Fibroblast of skin of left quadriceps (primary cell): ENCODE measurements around the gene KMT2B.
"Not testable (repeated sequence)": the region's sequence is repeated elsewhere in the genome, so short reads cannot be mapped to it uniquely, and the experiment has no call there.

Source experiments
- DNase-seq, 2 experiments: peaks; one replicate each; pipeline ENCODE4 v3.0.0-alpha.2; 2013; ENCODE audit warnings: low read depth in 2 of 2

KMT2B gene, protein sequence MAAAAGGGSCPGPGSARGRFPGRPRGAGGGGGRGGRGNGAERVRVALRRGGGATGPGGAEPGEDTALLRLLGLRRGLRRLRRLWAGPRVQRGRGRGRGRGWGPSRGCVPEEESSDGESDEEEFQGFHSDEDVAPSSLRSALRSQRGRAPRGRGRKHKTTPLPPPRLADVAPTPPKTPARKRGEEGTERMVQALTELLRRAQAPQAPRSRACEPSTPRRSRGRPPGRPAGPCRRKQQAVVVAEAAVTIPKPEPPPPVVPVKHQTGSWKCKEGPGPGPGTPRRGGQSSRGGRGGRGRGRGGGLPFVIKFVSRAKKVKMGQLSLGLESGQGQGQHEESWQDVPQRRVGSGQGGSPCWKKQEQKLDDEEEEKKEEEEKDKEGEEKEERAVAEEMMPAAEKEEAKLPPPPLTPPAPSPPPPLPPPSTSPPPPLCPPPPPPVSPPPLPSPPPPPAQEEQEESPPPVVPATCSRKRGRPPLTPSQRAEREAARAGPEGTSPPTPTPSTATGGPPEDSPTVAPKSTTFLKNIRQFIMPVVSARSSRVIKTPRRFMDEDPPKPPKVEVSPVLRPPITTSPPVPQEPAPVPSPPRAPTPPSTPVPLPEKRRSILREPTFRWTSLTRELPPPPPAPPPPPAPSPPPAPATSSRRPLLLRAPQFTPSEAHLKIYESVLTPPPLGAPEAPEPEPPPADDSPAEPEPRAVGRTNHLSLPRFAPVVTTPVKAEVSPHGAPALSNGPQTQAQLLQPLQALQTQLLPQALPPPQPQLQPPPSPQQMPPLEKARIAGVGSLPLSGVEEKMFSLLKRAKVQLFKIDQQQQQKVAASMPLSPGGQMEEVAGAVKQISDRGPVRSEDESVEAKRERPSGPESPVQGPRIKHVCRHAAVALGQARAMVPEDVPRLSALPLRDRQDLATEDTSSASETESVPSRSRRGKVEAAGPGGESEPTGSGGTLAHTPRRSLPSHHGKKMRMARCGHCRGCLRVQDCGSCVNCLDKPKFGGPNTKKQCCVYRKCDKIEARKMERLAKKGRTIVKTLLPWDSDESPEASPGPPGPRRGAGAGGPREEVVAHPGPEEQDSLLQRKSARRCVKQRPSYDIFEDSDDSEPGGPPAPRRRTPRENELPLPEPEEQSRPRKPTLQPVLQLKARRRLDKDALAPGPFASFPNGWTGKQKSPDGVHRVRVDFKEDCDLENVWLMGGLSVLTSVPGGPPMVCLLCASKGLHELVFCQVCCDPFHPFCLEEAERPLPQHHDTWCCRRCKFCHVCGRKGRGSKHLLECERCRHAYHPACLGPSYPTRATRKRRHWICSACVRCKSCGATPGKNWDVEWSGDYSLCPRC (N-terminal part only)

DNA sequence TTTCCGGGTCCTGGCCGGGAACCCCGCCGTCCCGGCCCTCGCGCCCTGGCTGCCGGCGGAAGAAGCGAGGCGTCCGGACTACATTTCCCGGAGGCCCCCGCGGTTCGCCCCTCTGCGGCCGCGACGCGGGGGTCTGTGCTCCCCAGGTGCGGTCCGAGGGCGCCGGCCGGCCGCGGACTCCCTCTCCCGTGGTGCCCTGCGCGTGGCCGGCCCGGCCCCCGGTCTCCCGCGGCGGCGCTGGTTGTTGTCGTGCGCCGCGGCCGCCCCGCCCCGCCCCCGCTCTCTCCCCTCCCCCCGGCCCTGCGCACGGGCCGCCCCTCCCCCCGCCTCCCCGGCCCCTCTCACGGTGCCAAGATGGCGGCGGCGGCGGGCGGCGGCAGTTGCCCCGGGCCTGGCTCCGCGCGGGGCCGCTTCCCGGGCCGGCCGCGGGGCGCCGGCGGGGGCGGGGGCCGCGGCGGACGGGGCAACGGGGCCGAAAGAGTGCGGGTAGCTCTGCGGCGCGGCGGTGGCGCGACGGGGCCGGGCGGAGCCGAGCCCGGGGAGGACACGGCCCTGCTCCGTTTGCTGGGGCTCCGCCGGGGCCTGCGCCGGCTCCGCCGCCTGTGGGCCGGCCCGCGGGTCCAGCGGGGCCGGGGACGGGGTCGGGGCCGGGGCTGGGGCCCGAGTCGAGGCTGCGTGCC, at the start of gene KMT2B:
Gene KMT2B, plus strand, starts transcription at position 339 of the 680 bp plus-strand sequence. Its CDS starts 16 bp downstream, at position 355.
- DNase-seq, result peak; percentile 94

DNA sequence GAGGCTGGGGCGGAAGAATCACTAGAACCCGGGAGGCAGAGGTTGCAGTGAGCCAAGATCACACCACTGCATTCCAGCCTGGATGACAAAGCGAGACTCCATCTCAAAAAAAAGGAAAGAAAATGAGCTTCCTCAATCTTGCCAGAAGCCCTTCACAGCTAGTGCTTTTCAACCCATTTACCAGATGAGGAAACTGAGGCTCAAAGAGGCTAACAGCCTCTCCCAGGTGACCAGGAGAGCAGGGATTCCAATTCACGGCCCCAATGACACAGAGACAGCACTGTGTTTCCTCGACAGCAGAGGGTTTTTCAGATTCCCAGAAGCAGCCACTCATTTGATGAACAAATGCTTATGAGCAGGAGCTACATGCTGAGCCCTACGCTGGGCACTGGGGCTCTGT, 48.2 kb upstream of the KMT2B start:
- no peak for DNase-seq

DNA sequence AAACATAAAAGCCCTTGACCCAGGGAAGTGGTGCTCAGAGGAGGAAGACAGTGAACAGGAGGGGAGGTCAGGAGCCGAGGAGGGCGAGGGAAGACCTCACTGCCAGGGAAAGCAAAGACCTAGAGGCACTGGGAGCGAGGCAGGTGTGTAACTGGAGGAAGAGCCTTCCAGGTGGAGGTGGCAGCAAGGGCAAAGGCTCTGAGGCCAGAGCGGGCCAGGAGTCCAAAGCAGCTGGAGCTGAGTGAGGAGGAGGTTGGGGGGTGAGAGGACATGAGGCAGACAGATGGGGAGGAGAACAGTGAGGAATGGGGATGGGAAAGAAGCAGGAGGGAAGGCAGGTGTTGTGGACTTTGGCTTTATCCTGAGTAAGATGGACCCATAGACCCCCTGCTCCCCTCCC, 47.8 kb upstream of the KMT2B start:
- no peak for DNase-seq

DNA sequence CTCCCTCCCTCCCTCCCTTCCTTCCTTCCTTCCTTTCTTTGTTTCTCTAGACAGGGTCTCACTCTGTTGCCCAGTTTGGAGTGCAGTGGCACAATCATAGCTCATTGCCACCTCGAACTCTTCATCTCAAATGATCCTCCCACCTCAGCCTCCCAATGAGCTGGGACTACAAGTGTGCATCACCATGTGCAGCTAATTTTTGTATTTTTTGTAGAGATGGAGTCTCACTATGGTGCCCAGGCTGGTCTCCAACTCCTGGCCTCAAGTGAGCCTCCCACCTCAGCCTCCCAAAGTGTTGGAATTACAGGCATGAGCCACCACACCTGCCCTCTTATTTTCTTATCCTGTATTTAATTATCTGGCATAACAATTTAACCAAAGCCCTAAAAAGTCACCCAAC, 47.1 kb upstream of the KMT2B start:
- no peak for DNase-seq

DNA sequence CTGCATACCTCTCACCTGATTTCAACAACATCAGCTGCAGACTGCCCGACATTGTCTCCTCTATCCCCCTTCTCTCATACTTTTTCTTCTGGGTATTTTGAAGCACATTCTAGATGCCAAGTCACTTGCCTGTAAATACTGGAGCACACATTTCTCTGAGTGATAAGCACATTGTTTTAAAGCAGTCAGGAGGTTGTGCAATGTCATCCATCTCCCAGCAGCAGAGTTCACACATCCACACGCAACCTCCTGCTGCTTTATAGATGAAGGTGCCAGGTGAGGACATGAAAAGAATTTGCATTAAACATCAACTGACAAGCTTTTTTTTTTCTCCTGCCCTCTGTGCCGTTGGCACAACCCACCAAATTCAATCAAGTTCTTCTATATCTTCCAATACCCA, 46.0 kb upstream of the KMT2B start:
- no peak for DNase-seq

DNA sequence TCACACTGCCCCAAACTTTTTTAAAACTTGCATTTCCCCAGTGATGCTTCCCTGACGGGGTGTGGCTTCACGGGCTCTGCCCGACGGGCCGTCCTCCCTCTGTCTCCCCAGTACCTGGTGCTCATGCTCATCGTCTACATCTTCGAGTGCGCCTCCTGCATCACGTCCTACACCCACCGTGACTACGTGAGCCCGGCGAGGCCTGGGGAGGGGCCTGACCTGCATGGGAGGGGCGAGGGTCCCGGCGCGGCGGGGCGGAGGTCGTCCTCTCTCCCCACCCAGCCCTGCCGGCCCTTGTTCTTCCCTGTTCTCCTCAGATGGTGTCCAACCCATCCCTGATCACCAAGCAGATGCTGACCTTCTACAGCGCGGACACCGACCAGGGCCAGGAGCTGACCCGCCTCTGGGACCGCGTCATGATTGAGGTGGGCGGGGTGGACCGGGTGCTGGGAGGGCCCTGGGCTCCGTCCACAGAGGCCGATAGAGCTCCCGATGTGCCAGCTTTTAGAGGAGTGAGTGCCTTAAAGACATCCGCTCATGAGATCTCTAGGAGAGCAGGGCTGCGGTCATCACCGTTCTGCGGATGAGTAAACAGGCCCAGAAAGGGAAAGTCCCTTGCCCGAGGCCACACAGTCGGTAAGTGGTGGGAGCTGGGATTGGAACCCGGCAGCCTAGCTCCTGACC, 44.5 kb upstream of the KMT2B start:
- DNase-seq, result no peak

DNA sequence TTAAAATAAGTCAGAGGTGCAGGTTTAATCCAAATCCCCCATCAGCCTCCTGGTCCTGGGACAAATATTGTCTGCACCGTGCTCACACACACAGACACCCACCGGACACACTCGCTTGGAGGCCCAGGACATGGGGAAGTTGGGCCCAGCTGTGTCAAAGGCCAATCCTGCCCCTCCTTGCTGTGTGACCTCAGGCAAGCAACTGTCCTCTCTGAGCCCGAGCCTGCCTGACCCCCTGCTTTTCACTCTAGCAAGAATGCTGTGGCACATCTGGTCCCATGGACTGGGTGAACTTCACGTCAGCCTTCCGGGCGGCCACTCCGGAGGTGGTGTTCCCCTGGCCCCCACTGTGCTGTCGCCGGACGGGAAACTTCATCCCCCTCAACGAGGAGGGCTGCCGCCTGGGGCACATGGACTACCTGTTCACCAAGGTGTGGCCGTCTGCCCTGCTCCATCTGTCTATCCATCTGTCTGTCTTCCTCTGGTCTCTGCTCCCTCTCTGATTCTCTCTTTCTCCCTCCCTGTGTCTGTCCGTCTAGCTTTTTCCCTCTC, 42.1 kb upstream of the KMT2B start:
- DNase-seq, result no peak

DNA sequence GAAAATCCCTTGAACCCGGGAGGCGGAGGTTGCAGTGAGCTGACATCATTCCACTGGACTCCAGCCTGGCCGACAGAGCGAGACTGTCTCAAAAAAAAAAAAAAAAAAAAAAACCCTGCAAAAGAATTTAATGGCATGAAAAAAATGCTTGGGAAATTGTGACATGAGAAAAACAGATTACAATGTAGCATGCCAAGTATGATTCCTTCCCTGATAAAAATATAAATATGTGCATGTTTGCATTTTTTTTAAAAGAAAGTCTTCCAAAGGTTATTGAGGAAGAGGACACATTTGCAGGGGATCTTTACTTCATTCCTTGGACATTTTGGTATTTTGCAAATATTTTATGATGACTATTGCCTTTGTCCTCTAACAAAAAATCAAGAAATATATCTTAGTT, 28.0 kb upstream of the KMT2B start:
- no peak for DNase-seq

DNA sequence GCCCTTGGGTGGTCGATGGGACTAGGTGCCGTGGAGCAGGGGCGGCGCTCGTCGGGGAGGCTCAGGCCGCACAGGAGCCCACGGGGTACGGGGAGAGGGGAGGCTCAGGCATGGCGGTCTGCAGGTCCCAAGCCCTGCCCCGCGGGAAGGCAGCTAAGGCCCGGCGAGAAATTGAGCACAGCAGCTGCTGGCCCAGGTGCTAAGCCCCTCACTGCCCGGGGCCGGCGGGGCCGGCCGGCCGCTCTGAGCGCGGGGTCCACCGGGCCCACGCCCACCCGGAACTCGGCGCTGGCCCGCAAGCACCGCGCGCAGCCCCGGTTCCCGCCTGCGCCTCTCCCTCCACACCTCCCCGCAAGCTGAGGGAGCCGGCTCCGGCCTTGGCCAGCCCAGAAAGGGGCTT, 26.7 kb upstream of the KMT2B start:
- DNase-seq, result not testable (repeated sequence)

DNA sequence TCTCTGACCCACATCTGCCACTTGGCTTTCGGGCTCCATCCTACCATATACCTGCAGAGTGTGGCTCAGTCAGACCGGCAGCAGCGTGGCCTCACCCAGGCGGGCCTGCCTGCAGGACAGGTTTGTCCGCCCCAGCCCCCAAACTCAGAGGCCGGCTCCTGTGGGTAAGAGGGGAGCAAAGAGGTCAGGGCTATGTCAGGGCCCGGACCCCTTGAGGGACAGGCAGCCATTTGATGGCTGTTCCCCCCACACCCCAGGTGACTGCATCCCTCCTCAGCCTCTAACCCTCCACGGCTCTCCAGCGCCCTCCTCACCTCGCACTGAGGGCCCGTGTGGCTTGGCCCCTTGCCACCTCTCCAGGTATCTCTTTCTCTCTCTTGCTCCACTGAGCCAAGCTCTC, 25.8 kb upstream of the KMT2B start:
- DNase-seq, result no peak

DNA sequence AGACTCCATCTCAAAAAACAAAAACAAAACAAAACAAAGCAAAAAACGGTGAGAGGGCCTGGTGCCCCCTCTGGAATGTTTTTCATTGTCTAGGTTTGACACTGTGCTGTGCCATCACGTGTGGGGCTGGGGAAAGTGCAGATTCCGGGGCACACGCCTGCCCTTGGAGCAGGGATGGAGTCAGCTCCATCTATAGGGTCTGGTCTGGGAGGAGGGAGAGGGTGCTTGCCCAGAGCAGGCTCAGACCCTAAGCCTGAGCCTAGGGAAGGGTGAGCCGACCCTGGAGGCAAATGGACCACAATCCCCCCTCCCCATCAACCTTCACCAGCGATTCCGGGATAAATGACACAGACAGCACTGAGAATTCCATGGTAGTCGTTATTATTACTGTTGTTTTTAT, 24.4 kb upstream of the KMT2B start:
- no peak for DNase-seq

DNA sequence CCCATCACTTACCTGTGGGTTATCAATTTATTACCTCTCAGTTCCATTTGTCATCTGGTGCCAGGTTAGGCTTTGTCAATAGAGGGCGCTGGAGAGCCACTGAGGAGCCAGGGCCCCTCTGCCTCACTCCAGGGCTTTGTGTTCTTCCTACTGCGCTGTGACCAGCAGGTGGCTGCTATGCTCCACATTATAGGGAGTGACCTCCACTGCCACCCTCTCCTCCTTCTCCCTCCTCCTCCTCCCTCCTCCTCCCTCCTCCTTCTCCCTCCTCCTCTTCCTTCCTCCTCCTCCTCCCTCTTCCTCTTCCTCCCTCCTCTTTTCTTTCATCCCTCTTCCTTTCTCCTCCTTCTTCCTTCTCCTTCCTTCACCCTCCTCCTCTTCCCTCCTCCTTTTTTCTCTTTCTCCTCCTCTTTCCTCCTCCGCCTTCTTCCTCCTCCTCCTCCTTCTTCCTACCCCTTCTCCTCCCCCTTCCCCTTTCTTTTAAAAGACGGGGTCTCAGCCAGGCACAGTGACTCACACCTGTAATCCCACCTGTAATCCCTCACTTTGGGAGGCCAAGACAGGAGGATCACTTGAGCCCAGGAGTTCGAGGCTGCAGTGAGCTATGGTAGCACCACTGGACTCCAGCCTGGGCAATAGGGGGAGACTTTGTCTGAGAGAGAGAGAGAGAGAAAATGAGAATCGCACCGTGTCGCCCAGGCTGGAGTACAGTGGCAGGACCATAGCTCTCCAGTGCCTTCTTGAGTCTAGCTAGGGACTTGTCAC, 23.8 kb upstream of the KMT2B start:
- DNase-seq, result peak; percentile 52 to 55

DNA sequence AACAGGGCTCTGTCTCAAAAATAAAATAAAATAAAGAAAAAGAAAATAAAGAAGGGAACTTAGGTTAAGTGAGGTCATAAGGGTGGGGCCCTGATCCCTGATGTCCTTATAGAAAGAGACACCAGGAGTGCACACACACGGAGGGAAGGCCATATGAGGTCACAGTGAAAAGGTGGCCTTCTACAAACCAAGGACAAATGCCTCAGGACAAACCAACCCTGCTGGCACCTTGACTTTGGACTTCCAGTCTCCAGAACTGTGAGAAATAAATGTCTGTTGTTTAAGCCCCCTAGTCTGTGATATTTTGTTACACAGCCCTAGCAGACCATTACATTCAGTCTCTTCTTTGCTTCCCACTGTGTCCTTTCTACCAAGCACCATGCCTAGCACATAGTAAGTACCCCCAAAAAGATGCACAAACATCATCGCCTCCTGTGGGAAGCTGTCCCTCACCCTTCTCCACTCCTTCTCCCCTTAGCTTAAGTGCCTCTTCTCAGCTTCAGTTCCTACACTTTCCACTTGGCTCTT, 21.8 kb upstream of the KMT2B start:
- no peak for DNase-seq

DNA sequence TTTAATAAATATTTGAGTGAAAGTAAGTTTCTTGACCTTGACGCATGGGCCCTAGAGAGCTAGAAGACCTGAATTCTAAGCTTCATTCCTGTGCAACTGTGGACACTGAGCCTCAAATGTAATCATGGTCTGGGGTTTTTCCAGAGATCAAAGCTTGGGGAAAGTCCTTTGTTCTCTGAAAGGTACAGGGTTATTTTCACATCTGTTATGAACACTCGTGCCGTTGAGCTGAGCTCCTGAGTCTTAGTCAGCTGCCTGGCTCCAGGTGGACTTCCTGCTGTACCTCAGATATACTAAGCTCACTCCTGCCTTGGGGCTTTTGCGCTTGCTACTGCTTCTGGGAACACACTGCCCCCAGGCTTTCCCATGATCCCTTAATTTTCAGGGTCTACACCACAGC, 21.0 kb upstream of the KMT2B start:
- DNase-seq, result no peak

DNA sequence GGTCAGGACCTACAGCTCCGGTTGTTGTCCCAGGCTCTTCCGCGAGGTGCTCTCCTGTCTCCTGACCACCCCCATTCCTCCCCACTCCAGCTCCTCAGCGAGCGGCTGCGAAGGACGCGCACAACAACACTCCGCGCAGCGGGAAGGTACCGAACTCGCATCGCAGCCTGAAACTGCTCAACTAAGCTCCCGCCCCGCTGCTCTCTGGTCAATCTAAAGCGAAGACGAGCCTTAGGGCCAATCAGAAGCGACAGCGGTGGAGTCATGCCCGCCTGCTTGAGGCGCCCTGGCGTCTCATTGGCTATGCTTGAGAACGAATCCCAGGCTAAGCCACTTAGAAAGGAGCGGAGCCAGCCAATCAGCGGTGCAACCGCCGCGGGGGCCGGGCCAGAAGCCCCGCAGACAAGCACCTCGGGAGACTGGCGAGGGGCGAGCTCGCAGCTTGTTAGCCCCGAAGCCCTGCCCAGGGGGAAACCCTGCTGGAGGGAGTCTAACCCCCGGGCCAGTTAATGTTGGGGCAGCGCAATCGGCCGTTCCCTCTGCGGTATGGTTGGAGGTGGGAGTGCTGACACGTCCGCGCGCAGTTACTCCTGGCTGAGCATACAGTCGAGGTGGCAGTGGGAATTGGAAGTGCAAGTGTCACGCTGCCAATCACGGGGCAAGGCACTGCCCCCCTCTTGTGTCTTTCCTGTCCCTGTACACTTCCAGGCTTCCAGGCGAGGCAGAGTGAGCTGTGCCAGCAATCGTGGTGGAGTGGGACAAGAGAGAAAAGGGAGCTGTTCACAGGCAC, 15.4 kb upstream of the KMT2B start:
- DNase-seq, result peak; percentile 93 to 94

DNA sequence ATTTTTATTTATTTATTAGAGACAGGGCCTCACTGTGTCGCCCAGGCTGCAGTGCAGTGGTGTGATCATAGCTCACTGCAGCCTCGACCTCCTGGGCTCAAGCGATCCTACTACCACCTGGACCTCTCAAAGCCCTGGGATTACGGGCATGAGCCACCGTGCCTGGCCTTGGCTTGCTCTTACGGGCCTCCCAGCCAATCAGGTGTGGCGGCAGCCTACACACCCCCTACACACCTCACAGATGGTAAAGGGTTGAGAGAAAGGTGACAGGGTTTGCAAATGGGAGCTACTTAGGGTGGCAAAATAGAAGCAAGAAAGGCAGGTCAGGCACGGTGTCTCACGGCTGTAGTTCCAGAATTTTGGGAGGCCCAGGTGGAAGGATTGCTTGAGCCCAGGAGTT, 14.5 kb upstream of the KMT2B start:
- no peak for DNase-seq

DNA sequence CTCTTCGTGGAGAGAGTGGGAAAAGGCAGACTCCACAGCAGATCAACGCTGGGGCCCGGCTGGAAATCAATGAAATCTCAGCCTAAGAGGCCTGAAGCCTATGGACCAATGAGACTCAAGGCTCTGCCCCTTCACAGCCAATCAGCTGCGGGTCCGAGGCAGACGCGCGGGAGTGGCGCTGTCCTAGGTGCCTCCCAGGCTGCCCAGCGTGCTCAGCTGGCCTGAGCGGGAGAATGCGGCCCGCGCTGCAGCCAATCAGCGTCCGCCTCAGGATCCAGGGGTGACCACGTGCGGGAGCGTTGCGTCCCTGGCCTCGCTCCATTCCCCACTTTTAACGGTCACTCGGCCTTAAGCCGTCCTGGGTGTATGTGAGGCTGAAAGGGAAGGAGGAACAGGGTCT, 13.6 kb upstream of the KMT2B start, which contains the start of gene ZBTB32:
Gene ZBTB32, plus strand, starts transcription at position 341 of the 400 bp plus-strand sequence. CDS start 10,069 bp downstream, outside the sequence.
- DNase-seq, result peak; percentile 16 to 23

DNA sequence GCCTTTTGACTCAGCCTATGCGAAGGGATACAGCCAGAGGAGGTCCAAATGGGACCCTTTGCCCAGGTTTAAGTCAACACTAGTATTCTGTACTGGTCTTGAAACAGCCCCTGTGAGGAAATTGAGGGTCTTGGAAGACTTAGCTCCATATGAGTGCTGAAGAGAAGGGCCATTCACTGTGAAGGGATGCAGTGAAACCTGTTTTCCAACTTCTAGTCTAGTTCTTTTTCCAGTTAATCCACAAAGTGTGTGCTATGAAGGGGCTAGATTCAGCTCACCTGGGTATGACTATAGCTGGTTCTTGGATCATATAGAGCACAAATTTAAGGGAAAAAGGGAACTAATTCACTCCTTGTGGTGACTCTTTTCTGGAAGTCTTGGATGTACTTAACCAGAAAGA, 9.4 kb upstream of the KMT2B start:
- DNase-seq, result no peak
